Stimulated activated CD8-positive, alpha-beta memory T cell treated with anti-CD3 and anti-CD28 coated beads, Interleukin-2, amount 100 ng/mL, for 1 hour (primary cell): Measurements from ENCODE around the gene S1PR3.

ENCODE experiments used
- DNase-seq, 2 donors: peaks; one replicate each; pipeline ENCODE4 v3.0.0-alpha.2; 2020; ENCODE audit warnings: low read depth in 2 of 2

S1PR3 gene

GRCh38 chr9:88969646-88970373 lies 21.5 kb upstream of the S1PR3 start:
- no peak for DNase-seq

GRCh38 chr9:88971131-88971960 lies 19.9 kb upstream of the S1PR3 start:
- no peak for DNase-seq

DNA sequence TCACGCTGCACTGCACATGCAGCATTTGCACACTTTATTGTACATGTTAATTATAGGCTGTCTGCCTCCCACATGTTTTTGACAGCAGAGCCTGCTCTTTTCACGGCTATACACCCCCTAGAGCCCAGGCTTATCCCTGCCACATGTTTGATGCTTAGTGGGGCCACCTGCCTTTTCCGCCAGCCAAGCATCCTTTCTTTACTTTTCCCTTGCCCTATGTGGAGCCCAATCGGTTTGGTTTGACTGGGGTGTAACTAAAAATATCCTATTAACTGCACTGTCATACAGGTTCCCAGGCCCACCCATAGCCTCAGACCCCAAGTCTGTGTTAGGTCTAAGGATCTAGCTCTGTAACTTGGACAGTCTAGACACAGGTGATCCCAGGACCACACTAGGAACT lies 18.9 kb upstream of the S1PR3 start:
- no peak for DNase-seq

DNA sequence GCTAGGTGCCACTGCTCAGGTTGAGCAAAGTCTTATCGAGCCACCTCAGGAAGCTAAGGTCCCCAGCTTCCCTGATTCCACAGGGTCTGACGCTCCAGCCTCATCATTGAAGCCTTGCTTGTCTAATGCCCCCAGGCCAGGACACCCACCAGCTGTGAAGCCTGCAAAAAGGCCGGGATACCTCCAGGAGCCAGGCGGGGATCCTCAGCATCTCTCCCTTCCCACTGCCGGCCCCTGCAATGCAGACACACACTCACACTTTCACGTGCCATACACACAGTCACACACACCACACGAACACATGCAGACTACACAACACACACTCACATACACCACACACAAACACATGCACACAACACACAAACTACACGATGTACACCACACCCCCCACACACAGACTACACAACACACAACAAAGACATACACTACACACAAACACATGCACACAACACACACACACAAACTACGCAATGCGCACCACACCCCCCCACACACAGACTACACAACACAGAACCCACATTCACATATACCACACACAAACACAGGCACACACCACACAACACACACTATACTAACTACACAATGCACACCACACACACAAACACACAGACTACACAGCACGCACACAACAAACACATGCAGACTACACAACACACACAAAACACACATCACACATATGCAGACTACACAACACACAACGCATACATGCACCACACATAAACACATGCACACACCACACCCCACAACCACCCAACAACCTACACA lies 17.8 kb upstream of the S1PR3 start:
- no peak for DNase-seq

DNA sequence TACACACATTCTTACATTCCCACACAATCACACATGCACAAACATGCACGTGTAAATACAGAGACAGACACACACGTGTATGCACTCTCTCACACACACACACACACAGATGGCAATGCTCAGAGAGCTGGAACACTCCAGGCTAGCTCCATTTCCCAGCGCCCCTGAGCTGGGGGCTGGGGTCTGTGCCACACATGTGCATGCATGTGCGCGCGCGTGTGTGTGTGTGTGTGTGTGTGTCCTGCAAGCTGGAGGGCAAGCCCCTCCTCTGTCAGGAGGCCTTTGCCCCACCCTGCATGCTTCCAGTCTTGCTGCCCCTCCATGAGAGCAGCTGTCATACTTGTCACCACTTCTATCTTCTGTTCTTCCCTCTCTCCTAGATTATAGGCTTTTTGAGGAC lies 16.6 kb upstream of the S1PR3 start:
- no peak for DNase-seq

- no peak for DNase-seq
Observed at GRCh38 chr9:88975966-88976889, 15.0 kb upstream of the S1PR3 start.

GRCh38 chr9:88976890-88977257 lies 14.4 kb upstream of the S1PR3 start:
- DNase-seq, result no peak

DNA sequence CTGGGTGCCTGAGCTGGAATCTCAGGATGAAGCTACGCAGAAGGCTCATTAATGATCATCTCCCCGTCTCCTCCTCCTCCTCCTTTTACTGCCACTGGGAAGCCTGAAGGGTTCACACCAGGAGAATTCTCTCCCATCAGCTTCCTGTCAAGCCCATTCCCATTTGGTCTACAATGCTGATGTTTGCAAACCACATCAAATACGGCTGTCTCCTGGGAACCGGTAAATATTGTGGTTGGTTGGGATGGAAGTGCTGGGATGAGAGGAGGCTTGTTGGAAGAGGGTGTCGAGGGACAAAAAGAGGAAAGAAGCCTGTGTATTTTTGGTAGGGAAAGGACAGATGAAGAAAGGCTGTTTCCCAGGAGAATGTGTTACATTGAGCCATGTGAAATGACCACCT lies 13.2 kb upstream of the S1PR3 start:
- no peak for DNase-seq

GRCh38 chr9:88979021-88979420 lies 12.2 kb upstream of the S1PR3 start:
- no peak for DNase-seq

DNA sequence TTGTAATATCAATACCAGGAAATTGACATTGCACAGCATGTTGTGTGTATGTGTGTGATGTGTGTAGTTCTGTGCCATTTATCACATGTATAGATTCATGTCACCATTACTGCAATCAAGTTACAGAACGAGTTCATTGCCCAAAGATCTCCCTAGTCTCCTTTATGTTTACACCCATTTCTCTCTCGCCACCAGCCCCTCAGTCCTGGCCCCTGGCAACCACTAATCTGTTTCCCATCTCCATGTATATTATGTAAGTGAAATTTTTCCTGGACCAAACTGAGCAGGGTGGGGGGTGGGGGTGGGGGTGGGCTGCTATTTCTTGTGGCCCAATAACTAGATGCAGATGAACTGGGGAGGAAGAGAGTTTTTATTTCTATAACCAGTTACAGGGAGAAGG lies 11.5 kb upstream of the S1PR3 start:
- DNase-seq, result no peak

- DNase-seq, result no peak
Observed at GRCh38 chr9:88980740-88981203, 10.5 kb upstream of the S1PR3 start.

- no peak for DNase-seq
Observed at GRCh38 chr9:88983865-88984542, 7.3 kb upstream of the S1PR3 start.

DNA sequence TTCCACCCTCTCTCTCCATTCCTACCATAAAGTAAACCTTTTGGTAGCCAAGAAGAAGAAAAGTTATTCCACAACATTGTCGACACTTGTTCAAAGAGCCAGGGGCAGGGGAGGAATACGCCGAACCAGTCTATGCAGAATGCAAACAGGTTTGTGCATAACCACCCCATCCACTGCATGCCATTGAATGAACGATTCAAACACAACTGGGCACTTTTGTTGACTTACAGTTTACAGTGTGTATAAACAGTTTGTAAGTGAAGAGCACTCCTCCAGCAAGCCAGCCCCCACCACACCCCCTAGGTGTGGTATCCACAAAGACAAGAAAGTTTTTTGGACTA lies 6.8 kb upstream of the S1PR3 start:
- DNase-seq, result no peak

- DNase-seq, result no peak
Observed at GRCh38 chr9:88985616-88986015, 5.7 kb upstream of the S1PR3 start.

GRCh38 chr9:88986776-88987175 lies 4.5 kb upstream of the S1PR3 start:
- DNase-seq, result no peak

GRCh38 chr9:88987661-88988060 lies 3.6 kb upstream of the S1PR3 start:
- DNase-seq, result no peak

- no peak for DNase-seq
Observed at GRCh38 chr9:88988796-88989641, 2.2 kb upstream of the S1PR3 start.

- no peak for DNase-seq
Observed at GRCh38 chr9:88990041-88990728, 1.1 kb upstream of the S1PR3 start.

GRCh38 chr9:88990729-88991065 lies 571 bp upstream of the S1PR3 start:
- DNase-seq, result no peak

GRCh38 chr9:88992556-88992955 lies 1.3 kb downstream of the S1PR3 start:
- DNase-seq, result no peak
